ENCODE measurements around the gene PCK1.

PCK1 gene

DNA sequence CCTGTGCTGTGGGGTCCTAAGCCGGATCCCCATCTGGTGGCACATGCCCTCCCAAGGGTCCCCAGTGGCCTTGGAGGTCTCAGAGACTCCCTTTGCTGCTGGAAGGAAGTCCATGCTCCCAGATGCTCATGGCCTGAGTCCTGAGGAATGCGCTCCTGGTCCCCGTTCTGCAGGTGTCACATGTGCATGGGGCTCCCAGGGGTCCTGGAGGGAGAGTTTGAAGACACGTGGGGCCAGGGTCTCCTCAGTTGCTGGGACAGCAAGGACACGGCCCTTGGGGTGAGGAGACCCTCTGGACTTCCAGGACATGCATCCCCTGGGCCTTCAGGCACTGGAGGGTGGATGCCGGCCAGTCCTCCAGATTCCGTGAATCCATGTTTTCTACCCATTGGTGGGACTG lies 47.6 kb downstream of the PCK1 start:
- DNase-seq (ENCODE audit: low spot score): no peak

DNA sequence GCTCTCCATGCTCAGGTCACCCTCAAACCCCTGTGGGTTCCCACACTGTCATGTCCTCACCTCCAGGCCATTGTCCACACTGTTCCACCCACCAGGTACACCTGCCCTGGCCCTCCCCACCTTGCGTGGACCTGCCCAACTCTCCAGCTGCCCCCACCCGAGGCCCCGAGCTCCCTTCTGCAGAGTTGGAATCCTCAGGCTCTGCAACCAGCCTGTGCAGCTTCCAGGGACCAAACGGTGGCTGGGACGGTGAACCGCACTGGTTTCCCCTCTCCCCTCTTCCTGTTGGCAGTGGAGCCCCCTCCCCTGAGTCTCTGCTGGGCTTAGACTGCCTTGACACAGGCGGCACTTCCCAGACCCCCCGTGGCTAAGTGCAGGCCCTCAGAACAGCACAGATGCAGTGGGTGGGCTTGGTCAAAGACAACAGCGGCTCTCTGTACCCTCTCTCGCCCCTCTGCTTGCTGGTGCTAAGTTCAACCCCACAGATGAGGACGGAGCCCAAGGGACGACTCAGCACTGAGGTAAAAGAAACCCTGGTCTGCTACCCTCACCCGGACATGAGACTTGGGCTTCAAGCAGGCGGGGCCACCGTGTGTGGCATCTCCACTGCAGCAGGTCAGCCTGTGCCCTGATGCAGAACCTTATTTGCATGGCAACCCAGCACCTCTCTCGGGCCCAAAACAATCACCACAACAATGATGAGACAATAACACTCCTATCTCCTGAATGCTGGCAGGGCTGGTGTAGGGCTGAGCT lies 48.4 kb downstream of the PCK1 start:
- no peak for DNase-seq (ENCODE audit: low spot score)

DNA sequence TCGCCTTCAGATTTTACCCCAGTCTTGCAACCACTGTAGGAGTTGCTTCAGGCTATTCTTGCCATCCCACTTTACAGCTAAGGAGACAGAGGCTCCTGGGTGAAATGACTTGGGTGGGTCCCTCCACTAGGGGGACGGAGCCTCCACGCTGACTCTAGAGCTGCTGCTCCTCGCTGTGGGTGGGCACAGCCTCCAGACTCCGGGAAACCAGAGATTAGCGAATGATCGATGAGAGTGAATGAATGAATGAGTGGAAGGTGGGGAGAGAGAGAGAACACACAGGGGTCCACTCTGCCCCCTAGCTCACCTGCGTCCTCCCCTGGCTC lies 48.9 kb downstream of the PCK1 start:
- DNase-seq (ENCODE audit: low spot score): no peak

DNA sequence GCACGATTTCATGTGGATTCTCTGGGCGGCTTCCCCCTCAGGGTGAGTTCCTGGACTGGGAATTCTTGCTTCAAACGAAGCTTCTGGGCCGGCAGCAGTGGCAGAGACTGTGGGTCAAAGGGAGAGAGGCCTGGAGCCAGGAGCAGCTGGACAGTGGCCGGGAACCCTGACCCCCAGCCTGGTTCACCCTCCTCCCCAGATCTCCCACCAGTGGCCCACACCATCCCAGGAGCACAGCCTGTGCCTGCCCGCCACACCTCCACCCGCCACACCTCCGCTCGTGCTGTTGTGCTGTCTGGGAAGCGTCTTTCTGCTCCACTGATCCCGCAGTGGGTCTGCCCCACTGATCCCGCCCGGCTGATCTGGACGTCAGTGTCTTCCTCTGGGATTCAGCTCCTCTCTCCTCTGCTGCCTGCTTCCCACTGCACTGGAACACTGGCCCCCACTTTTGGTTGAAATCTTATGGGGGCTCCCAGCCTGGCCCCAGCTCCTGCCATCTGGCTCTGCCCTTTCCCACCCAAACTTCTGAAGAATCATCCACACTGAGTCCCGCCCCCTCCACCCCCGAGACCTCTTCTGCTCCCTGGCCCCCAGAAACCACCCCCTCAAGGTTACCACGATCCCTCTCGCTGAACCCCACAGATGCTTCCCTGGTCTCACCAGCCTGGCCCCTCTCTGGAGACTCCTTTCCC lies 49.5 kb downstream of the PCK1 start:
- DNase-seq (ENCODE audit: low spot score): no peak

DNA sequence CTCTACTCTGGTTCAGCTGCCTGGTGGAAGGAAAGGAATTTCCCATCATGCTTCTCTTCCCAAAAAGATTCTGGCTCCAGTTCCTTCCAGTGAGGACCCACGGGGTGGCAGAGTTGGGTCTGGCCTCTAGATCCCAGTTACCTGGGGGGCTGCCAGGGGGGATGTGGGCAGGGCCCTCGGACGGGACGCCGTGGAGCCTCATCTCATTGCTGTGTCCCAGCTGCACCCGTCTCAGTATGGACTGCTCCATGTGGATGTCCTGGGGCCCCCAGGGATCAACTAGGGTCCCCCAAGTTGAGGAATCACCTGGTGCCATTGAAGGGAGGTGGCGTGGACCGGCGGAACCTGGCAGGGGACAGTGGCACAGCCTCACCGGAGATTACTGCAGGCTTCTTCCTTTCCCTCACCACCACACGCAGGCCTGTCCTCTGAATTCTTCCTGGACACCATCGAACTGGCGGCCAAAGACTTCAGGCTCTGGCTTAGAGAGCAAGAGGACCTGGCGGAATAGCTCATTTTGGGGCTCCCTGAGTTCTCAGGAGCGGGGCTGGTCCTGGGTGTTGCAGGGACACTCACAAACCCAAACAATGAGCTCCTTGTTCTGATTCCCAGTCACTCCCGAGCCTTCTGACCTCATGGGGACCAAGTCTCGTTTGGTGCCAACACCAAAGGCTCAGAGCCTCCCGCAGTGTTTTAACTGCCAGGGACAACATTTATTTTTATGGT lies 50.8 kb downstream of the PCK1 start:
- no peak for DNase-seq (ENCODE audit: low spot score)

DNA sequence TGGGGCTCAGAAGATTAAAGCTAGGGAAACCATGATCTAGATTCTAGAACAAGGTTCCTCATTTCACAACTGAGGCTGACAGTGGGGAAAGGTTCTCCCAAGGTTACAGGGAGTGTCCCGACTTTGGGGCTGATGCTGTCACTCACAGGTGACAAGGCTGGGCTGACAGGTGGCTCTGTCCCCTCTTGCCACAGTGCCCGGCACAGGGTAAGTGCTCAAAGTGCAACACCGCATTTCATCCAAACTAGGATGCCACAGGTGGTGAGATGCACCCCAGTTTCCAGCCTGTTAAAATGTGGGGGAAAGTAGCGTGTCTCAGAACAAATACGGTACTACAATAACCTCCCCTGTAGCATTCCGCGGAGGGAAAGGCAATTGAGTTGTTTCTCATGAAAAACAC lies 51.5 kb downstream of the PCK1 start:
- DNase-seq (ENCODE audit: low spot score): no peak

DNA sequence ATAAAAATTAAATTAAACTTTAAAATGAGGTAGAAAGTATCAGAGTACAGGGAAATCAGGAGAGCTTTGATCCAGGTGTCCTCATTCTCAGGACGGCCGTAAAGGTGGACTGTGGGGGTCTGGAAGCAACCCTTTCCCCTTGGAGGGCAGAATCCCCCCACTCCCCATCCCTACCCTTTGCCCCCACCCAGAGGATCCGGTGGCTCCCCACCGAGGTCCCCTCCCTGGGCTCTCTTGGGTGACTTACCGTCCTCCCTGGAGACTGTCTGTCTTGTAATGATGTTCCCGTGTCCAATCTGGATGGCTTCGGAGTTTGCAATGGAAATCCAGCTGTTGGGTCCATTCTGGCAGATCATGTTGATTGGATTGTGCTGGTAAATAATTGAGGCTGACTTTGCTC lies 52.0 kb downstream of the PCK1 start:
- DNase-seq (ENCODE audit: low spot score): no peak

DNA sequence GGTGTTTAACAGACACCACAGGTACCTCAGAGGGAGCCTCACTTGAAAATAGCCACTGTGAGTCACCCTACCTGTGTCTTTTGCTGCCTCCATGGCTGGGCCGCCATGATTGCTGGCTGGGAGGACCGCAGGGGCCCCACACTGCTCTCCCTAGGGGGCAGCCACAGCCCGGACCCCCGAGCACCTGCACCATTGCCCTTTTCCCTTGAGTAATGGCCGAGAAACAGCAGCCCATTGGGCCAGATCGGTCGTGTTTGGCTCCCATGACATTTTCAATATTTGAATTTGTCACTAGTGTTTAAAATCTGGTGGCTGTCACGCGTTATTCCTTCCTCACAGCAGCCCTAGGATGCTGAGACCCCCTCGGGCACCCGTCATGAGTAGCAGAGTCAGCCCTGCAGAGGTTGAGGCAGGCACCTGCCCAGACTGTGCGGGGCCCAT lies 52.6 kb downstream of the PCK1 start:
- no peak for DNase-seq (ENCODE audit: low spot score)

DNA sequence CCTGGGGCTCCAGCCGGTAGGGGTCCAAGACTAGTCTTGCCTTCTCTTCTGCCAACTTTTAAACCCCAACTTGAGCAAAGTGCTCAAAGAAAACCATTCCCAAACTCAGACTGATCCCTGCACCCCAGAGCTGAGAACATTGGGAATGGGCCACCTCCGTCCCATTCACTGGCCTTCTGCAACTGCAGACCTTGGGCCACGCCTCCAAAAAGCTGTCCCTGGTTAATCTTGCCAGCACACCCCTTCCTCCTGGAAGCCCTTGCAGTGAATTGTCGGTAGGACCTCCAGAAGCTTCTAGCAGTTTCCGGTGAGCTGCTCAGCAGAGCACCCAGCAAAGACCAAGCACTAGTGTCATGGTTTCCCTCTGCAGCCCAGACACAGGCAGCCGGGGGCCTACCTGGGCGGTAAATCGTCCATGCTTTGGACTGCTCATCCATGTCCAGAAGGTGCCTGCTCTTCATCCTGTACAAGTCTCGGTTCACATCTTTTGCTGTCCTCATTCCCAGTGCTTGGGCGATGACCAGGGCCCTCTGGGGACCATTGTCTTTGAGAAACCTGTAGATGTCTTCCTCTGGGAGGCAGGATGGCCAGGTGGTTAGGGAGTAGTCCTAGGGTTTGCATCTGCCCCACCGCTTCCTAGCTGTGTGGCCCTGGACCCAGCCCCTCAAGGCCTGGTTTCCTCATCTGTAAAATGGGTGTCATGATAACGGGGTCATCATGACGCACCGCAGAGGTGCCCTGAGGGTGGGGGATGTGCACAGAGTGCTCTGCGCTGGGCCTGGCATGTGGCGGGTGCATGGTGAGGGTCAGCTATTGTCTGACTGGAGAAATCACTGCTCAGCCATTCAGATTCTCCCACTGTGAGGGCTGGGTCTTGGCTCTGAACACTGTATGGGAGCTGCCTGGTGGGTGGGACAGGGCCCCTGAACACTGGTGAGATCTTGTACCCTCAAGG lies 53.9 kb downstream of the PCK1 start:
- DNase-seq (ENCODE audit: low spot score): no peak

DNA sequence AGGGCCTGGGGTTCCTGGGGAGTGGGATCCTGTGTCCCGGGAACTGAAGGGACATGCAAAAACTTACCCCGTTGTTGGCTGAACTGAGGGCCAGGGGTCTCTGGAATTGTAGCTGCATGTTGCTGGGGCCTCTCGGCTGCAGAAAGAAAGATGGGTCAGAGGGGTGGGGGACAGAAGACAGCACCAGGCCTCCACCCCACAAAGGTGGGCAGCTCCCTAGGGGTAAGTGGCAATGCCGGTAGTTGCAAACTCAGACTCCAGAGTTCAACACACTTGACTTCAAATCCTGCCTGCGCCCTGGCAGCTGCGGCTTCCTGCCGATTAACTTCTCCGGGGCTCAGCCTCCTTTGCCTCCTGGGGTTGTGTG lies 54.5 kb downstream of the PCK1 start:
- DNase-seq (ENCODE audit: low spot score): no peak

DNA sequence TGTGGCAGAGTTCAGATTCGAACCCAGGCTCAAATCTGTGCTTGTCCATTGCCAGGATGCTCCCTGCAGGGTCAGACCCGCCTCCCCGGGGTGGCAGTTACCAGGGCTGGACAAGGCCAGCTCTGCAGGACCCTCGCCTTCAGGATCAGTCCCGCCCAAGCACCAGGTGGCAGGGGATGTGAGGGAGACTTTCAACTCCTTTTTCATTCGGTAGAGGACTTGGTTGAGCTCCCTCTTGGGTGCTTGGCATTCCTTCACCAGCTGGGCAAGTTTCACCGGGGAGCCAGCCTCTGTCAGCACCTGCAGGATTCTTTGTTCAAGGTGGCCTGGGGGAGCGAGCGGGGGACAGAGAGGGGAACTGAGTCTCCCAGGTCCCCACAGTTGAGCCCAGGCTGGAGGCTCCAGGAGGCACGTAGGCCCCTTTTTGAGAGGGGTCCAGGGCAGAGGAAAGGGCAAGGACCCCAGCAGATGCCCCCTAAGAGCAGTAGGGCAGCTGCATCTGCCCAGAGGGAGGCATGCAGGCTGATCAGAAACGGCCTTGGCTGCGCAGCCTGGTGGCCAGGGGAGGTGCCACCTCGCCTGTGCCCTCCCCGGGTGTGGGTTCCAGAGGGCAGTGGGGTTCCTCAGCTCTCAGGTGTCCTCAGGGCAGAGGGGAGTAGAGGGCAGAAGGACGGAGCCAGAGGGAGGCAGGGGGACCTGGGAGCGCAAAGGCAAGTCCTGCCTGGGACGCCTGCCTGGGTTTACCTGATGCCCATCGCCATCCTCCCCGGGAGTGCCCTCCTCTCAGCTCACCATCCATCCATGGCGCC lies 55.4 kb downstream of the PCK1 start:
- no peak for DNase-seq (ENCODE audit: low spot score)

DNA sequence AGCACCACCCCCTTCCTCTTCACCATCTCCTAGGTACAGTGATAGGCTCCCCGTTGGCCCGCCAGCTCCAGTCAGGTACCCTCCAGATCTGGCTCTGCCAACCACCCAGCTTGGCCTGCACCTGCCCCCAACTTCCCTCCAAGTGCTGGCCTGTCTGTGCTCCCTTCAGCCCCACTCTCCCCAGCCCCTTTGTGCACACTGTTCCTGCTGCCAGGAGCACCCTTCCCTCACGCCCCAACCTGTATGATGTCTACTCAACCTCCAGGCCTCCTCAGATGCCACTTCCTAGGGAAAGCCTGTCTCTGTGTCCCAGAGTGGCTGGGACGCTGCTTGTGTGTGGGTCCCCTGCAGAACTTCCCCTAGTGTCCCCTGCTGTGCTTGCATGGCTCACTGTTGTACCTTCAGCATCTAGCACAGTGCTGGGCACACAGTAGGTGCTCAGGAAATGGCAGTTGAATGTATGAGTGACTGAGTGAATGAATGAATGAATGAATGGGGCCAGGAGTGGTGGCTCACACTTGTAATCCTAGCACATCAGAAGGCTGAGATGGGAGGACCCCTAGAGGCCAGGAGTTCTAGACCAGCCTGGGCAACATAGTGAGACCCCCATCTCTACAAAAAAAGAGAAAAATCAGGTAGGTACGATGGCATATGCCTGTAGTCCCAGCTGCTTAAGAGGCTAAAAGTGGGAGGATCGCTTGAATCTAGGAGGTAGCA lies 56.3 kb downstream of the PCK1 start:
- no peak for DNase-seq (ENCODE audit: low spot score)
